Gastrocnemius medialis (tissue), 4 donors: Measurements from ENCODE around the gene CHST9.

Source experiments
- POLR2A ChIP-seq, 2 donors: fragments of 450-650 bp; IDR thresholded peaks; one replicate each; pipeline ENCODE4 v1.6.1; 2017; ENCODE audit warnings: antibody characterized with exemption in 2 of 2, mild to moderate bottlenecking in 2 of 2, moderate library complexity in 2 of 2
- TF ChIP-seq, protein P1 (sequence below), 5 experiments: fragments of 450-650 bp in 3 of 5; fragments of 200-600 bp in 2 of 5; sonication (generic) in 2 of 5; IDR thresholded peaks in 4 of 5; conservative IDR thresholded peaks in 1 of 5; 1 replicate in 4 of 5; 2 replicates in 1 of 5; pipeline ENCODE4 v1.5.1; 2016 to 2019; ENCODE audit warnings: antibody characterized with exemption in 5 of 5, mild to moderate bottlenecking in 3 of 5, moderate library complexity in 3 of 5

- TF ChIP-seq, protein P1, sequence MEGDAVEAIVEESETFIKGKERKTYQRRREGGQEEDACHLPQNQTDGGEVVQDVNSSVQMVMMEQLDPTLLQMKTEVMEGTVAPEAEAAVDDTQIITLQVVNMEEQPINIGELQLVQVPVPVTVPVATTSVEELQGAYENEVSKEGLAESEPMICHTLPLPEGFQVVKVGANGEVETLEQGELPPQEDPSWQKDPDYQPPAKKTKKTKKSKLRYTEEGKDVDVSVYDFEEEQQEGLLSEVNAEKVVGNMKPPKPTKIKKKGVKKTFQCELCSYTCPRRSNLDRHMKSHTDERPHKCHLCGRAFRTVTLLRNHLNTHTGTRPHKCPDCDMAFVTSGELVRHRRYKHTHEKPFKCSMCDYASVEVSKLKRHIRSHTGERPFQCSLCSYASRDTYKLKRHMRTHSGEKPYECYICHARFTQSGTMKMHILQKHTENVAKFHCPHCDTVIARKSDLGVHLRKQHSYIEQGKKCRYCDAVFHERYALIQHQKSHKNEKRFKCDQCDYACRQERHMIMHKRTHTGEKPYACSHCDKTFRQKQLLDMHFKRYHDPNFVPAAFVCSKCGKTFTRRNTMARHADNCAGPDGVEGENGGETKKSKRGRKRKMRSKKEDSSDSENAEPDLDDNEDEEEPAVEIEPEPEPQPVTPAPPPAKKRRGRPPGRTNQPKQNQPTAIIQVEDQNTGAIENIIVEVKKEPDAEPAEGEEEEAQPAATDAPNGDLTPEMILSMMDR (IDR thresholded peaks at IDR 0.05 in 4 of 5, conservative IDR thresholded peaks at IDR 0.05 in 1 of 5), result no peak
- TF ChIP-seq POLR2A (IDR thresholded peaks at IDR 0.05), result no peak
Observed at GRCh38 chr18:27042177-27042576, 142.9 kb downstream of the CHST9 start.
